Calu3 (cell line): ENCODE data around the gene PPP2R3B. TPM values are rescaled to one million over a fixed set of nuclear protein-coding genes. Genes with fewer than 3 reads are reported as not detected.

Experiments
- BruUV-seq: library from RNA; stranded (reverse); fragments of 400-500 nt; replicated peaks from 2 replicates; lab custom pipeline; 2021; lab: Mats Ljungman, UMichigan
- CTCF ChIA-PET: fragments of 300-600 bp; sonication (Branson Sonifier 250); formaldehyde crosslinking; loops from one replicate; lab custom pipeline; 2022; ENCODE audit warnings: antibody characterized with exemption; lab: Charles Lee
- DNase-seq: peaks from one replicate; pipeline ENCODE4 v3.0.0; 2022
- H3K27ac Mint-ChIP-seq: one replicate; pipeline ENCODE4 v1.8.0; 2022; ENCODE audit warnings: mixed read lengths; ENCODE audit not compliant: unreplicated experiment
- H3K27me3 Mint-ChIP-seq: one replicate; pipeline ENCODE4 v1.8.0; 2022; ENCODE audit warnings: mixed read lengths; ENCODE audit not compliant: unreplicated experiment
- H3K36me3 Mint-ChIP-seq: one replicate; pipeline ENCODE4 v1.8.0; 2022; ENCODE audit warnings: mild to moderate bottlenecking, moderate library complexity, mixed read lengths; ENCODE audit not compliant: insufficient read depth, unreplicated experiment
- H3K4me1 Mint-ChIP-seq: one replicate; pipeline ENCODE4 v1.8.0; 2022; ENCODE audit warnings: mild to moderate bottlenecking, low read depth, mixed read lengths; ENCODE audit not compliant: unreplicated experiment
- H3K4me3 Mint-ChIP-seq: one replicate; pipeline ENCODE4 v1.8.0; 2022; ENCODE audit warnings: mild to moderate bottlenecking, low read depth, moderate library complexity, mixed read lengths; ENCODE audit not compliant: unreplicated experiment
- H3K9me3 Mint-ChIP-seq: one replicate; pipeline ENCODE4 v1.8.0; 2022; ENCODE audit warnings: low read depth, mixed read lengths; ENCODE audit not compliant: unreplicated experiment
- CTCF ChIP-seq: fragments of 200-600 bp; IDR thresholded peaks from one replicate; pipeline ENCODE4 v1.8.0; 2022; ENCODE audit warnings: antibody characterized with exemption; ENCODE audit not compliant: unreplicated experiment
- intact Hi-C: fragments of 100-400 bp; cut with micrococcal nuclease; formaldehyde crosslinking; loops from one replicate; pipeline ENCODE4 v1.10.0; 2022; ENCODE audit not compliant: unreplicated experiment
- total RNA-seq: library from RNA; stranded (reverse); gene quantifications from 2 replicates; pipeline ENCODE4 v1.2.3, GENCODE V29; 2022

PPP2R3B gene
- total RNA-seq, 1 experiment from 2014 or later = 25.4 TPM

DNA sequence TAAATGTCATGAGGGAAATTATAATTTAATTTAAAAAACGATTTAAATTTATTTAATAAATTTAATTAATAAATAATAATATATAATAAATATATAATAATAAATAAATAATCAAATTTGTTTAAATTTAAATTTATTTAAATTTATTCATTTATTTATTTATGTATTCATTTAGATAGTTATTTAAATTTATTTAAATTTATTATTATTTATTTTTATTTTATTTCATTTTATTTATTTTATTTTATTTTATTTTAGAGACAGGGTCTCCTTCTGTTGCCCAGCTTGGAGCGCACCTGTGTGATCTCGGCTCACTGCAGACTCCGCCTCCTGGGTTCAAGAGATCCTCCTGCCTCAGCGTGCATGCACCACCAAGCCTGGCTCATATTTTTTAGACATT is 18.4 kb upstream of the PPP2R3B start:
- BruUV-seq = no TSS peak
- H3K4me3 Mint-ChIP-seq = no peak overlapping the region

DNA sequence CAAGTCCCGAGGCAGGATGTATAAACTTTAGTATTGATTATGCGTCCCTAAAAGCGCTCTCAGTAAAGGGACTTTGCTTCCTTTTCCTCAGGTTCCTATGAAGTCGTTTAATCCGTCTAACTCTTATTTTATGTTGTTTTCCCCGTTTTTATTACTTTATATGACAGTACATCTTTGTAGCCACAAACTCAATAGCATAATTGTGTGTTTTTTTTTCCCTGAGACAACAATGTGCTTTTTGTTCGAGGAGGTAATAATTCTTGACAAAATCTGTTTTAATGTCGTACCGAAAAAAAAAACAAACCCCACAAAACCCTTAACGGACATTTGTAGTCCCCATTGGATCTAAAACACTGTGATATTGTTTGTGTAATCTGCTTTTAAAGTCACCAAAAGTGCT is 17.9 kb upstream of the PPP2R3B start:
- Mint-ChIP-seq H3K36me3 (peaks cover 5% of the 10 kb centered on the region), H3K9me3 (peaks cover 6% of the 10 kb centered on the region), H3K27me3 (no peaks in the 10 kb centered on the region), H3K27ac (no peak overlapping the region), H3K4me1 (no peaks in the 10 kb centered on the region), H3K4me3 (no peak overlapping the region)
- CTCF ChIA-PET = no interaction called here
- no peak for DNase-seq
- intact Hi-C loops = no loop called here
- no TSS peak for BruUV-seq
- no peak for TF ChIP-seq CTCF

More for the DNA sequence above, 18.4 kb upstream of the PPP2R3B start:
- TF ChIP-seq CTCF = no peak
- intact Hi-C loops = no loop called here
- no peaks in the 10 kb centered on the region for H3K4me1 Mint-ChIP-seq
- DNase-seq = no peak
- no peak overlapping the region for H3K27ac Mint-ChIP-seq
- CTCF ChIA-PET = no interaction called here
- H3K9me3 Mint-ChIP-seq = peaks cover 6% of the 10 kb centered on the region
- peaks cover 5% of the 10 kb centered on the region for H3K36me3 Mint-ChIP-seq
- no peaks in the 10 kb centered on the region for H3K27me3 Mint-ChIP-seq

DNA sequence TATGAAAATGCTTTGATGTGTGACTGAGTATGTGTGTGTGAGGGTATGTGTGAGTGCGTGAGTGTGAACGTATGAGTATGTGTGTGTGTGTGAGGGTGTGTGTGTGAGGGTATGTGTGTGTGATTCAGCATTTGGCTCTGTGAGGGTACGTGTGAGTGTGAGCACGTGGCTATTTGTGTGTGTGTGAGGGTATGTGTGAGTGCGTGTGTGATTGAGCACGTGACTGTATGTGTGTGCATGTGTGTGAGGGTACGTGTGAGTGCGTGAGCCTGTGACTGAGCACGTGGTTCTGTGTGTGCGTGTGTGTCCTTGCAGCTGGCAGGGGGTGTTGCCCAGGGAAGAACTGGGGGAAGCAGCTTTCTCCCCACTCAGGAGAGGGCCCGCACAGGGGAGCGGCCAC is 16.1 kb upstream of the PPP2R3B start:
- no peak for DNase-seq
- no TSS peak for BruUV-seq
- CTCF ChIA-PET = no interaction called here
- H3K4me1 Mint-ChIP-seq = no peaks in the 10 kb centered on the region
- peaks cover 3% of the 10 kb centered on the region for H3K9me3 Mint-ChIP-seq
- H3K27ac Mint-ChIP-seq = no peak overlapping the region
- H3K27me3 Mint-ChIP-seq = no peaks in the 10 kb centered on the region
- H3K36me3 Mint-ChIP-seq = no peaks in the 10 kb centered on the region
- intact Hi-C loops = no loop called here
- no peak overlapping the region for H3K4me3 Mint-ChIP-seq
- no peak for TF ChIP-seq CTCF

GRCh38 chrX:400258-400657 is 13.6 kb upstream of the PPP2R3B start:
- CTCF ChIA-PET = no interaction called here
- BruUV-seq = no TSS peak
- Mint-ChIP-seq H3K27ac (no peak overlapping the region), H3K36me3 (no peaks in the 10 kb centered on the region), H3K9me3 (peaks cover 3% of the 10 kb centered on the region), H3K4me3 (no peak overlapping the region), H3K27me3 (no peaks in the 10 kb centered on the region), H3K4me1 (no peaks in the 10 kb centered on the region)
- TF ChIP-seq CTCF = no peak
- DNase-seq = no peak
- intact Hi-C loops = no loop called here

DNA sequence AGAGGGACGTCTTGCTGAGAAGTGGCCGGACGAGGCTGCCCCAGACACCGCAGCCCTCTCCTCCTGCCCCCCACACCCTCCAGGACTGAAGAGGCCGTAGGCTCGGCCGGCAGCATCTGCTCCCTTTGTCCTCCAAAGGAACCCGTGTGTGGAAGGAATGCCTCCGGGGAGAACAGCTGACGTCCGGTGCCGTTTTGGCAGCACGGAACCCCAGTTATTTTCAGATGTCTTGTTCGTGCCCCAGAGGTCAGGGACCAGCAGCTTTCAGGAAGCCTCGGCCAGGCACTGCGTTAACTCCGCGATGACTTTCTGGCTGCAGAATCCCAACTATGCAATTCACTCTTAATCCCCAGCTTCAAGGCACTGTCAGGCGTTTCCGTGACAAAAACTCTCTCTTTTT is 10.9 kb upstream of the PPP2R3B start:
- intact Hi-C loops = no loop called here
- H3K27ac Mint-ChIP-seq = no peak overlapping the region
- H3K4me1 Mint-ChIP-seq = no peaks in the 10 kb centered on the region
- no TSS peak for BruUV-seq
- no peak for TF ChIP-seq CTCF
- H3K36me3 Mint-ChIP-seq = no peaks in the 10 kb centered on the region
- no peaks in the 10 kb centered on the region for H3K27me3 Mint-ChIP-seq
- H3K9me3 Mint-ChIP-seq = peaks cover under 1% of the 10 kb centered on the region
- CTCF ChIA-PET = no interaction called here
- no peak for DNase-seq
- H3K4me3 Mint-ChIP-seq = no peak overlapping the region
